Colonic mucosa (tissue), 4 donors: Measurements from ENCODE around the gene CSNK1G1. TPM values are rescaled to one million over a fixed set of nuclear protein-coding genes. Genes with fewer than 3 reads are reported as not detected.

ENCODE experiments used
- DNase-seq: peaks from one replicate; pipeline ENCODE4 v3.0.0-alpha.2; 2020
- H3K27ac ChIP-seq: fragments of 200-600 bp; one replicate; pipeline ENCODE4 v1.8.0; 2021
- H3K27me3 ChIP-seq: fragments of 200-600 bp; one replicate; pipeline ENCODE4 v1.8.0; 2021
- H3K36me3 ChIP-seq: fragments of 200-600 bp; one replicate; pipeline ENCODE4 v1.8.0; 2021
- H3K4me1 ChIP-seq: fragments of 200-600 bp; one replicate; pipeline ENCODE4 v1.8.0; 2021; ENCODE audit warnings: mild to moderate bottlenecking
- H3K4me3 ChIP-seq: fragments of 200-600 bp; one replicate; pipeline ENCODE4 v1.8.0; 2021
- H3K9ac ChIP-seq, 2 donors: one replicate each; pipeline ENCODE4 v1.7.0; 2013; ENCODE audit warnings: control low read depth in 2 of 2, low read depth in 2 of 2, low read length in 2 of 2
- H3K9me3 ChIP-seq: fragments of 200-600 bp; one replicate; pipeline ENCODE4 v1.8.0; 2021
- CTCF ChIP-seq: fragments of 200-600 bp; IDR thresholded peaks from one replicate; pipeline ENCODE4 v1.8.0; 2022; ENCODE audit warnings: antibody characterized with exemption, mild to moderate bottlenecking
- intact Hi-C: fragments of 100-400 bp; cut with DNase I; formaldehyde crosslinking; loops from one replicate; pipeline ENCODE4 v1.14.1; 2022
- total RNA-seq, 2 donors: library from RNA; stranded (reverse); fragmentation: NEBNext Ultra II Directional in 1 of 2; extraction: Animal tissue kit (Norgen Biotek cat#: 25700) in 1 of 2; gene quantifications; one replicate each; pipeline ENCODE4 v1.2.1, GENCODE V29; 2021
- donor health status: healthy.
- donor health status: DM: no; HTN: no; CAD: no.
- donor health status: DM: no; HTN: no; CAD: no.

Gene CSNK1G1
- total RNA-seq, 2 donors from 2014 or later: 17.0 to 18.5 TPM

GRCh38 chr15:64132217-64132616, 223.8 kb downstream of the CSNK1G1 start:
- no peak overlapping the region for H3K27ac ChIP-seq
- no peaks in the 10 kb centered on the region for H3K27me3 ChIP-seq
- intact Hi-C loops: no loop called here
- H3K4me1 ChIP-seq: no peaks in the 10 kb centered on the region
- no peak overlapping the region for H3K4me3 ChIP-seq
- DNase-seq: no peak
- no peak overlapping the region for H3K9ac ChIP-seq
- no peak for TF ChIP-seq CTCF
- H3K36me3 ChIP-seq: peaks cover 56% of the 10 kb centered on the region
- H3K9me3 ChIP-seq: no peaks in the 10 kb centered on the region

- TF ChIP-seq CTCF: no peak
- H3K36me3 ChIP-seq: peaks cover 56% of the 10 kb centered on the region
- intact Hi-C loops: no loop called here
Measured at GRCh38 chr15:64131547-64131946, 224.4 kb downstream of the CSNK1G1 start.

DNA sequence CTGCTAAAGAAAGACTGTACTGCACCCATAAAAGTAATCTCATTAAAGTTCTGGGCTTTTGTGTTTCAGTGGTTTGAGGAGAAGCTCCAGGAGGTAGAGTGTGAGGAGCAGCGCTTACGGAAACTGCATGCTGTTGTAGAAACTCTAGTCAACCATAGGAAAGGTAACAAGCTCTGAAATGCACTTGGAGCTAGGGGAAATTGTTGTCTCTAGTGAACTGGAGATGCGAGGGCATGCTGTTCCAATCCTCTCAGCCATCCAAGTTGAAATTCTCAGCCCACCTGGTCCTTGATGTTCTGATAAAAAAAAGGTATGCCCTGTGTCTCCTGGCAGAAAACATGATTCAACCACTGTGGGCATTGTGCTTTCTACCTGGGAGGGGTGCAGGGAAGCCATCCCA, 225.8 kb downstream of the CSNK1G1 start:
- H3K27ac ChIP-seq: no peak overlapping the region
- intact Hi-C loops: no loop called here
- peaks cover 48% of the 10 kb centered on the region for H3K36me3 ChIP-seq
- no peaks in the 10 kb centered on the region for H3K4me1 ChIP-seq
- TF ChIP-seq CTCF: no peak
- H3K4me3 ChIP-seq: no peak overlapping the region
- no peaks in the 10 kb centered on the region for H3K27me3 ChIP-seq
- H3K9ac ChIP-seq: no peak overlapping the region
- no peaks in the 10 kb centered on the region for H3K9me3 ChIP-seq
- no peak for DNase-seq

More at GRCh38 chr15:64131547-64131946, 224.4 kb downstream of the CSNK1G1 start:
- no peak for DNase-seq
- Histone ChIP-seq H3K27ac (no peak overlapping the region), H3K27me3 (no peaks in the 10 kb centered on the region), H3K4me3 (no peak overlapping the region), H3K9ac (no peak overlapping the region), H3K4me1 (no peaks in the 10 kb centered on the region), H3K9me3 (no peaks in the 10 kb centered on the region)

DNA sequence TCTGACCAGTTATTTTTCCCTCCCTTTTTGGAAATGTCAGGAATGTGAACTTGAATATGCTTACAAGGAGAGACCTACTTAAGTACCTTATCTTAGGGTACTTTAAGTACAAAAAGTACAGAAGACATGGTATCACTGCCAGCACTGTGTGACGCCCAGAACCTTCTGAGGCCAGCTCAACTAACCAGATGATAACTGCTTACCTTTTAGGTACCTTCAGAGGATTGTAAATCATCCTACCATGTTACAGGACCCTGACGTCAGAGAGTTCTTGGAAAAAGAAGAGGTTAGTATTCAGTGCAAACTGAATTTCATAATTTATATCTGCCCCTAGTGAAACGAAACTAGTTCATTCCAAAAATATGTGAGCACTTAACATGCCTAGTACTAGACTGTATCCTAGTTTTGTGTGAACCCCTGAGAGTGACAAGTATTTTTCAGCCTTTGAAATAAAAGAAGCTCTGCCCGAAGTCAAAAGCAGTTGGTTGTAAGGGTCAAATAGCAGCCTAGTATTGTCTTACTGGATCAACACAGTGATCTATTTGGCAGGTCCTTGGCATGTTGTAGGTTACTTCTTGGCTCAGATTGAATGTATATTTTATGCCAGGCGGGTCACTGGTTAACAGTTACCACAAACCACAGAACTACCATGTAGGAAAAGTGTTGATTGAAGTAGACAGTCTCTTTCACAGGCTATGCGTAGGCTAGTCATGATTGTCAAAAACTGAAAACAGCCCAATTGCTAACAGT, 228.3 kb downstream of the CSNK1G1 start:
- Histone ChIP-seq H3K9ac (no peak overlapping the region), H3K36me3 (peaks cover 39% of the 10 kb centered on the region), H3K9me3 (no peaks in the 10 kb centered on the region), H3K4me3 (no peak overlapping the region), H3K27me3 (no peaks in the 10 kb centered on the region), H3K27ac (no peak overlapping the region), H3K4me1 (no peaks in the 10 kb centered on the region)
- DNase-seq: no peak
- intact Hi-C loops: no loop called here
- no peak for TF ChIP-seq CTCF

DNA sequence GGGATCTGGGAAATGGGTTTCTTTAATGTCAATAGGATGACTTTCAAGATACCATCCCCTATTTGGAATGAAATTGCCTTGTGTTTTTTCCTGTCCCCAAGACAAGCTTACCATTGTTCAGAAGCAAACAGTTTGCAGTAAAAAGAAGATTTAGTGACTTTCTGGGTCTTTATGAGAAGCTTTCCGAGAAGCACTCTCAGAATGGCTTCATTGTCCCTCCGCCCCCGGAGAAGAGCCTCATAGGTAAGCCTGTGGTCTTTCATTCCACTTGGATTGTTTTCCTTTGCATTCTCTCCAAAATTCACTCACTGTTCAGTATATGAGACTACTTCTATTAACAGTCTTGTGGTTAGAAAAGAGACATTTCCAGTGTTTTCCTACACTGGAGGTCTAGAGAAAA, 230.0 kb downstream of the CSNK1G1 start:
- H3K27ac ChIP-seq: no peak overlapping the region
- intact Hi-C loops: no loop called here
- no peaks in the 10 kb centered on the region for H3K9me3 ChIP-seq
- no peak for DNase-seq
- H3K36me3 ChIP-seq: peaks cover 30% of the 10 kb centered on the region
- TF ChIP-seq CTCF: no peak
- H3K27me3 ChIP-seq: no peaks in the 10 kb centered on the region
- no peak overlapping the region for H3K9ac ChIP-seq
- no peak overlapping the region for H3K4me3 ChIP-seq
- H3K4me1 ChIP-seq: no peaks in the 10 kb centered on the region
